Mesenteric fat pad (tissue), 1 donor: ENCODE results near the gene VEGFA. TPM values are rescaled to one million over a fixed set of nuclear protein-coding genes. Genes with fewer than 3 reads are reported as not detected.

Experiments used
- DNase-seq: peaks from one replicate; pipeline ENCODE4 v3.0.0-alpha.2; 2020; ENCODE audit warnings: low spot score
- total RNA-seq: library from RNA; stranded (reverse); fragmentation: NEBNext Ultra II Directional; extraction: Animal tissue kit (Norgen Biotek cat#: 25700); gene quantifications from one replicate; pipeline ENCODE4 v1.2.1, GENCODE V29; 2021
- donor health status: DM: yes; HTN: yes; CAD: no.

VEGFA gene
- total RNA-seq, 1 donor from 2014 or later = 498 TPM

GRCh38 chr6:43759136-43759906 is 10.7 kb upstream of the VEGFA start:
- DNase-seq = no peak

- DNase-seq = no peak
These were observed 10.2 kb upstream of the VEGFA start for GRCh38 chr6:43759907-43760206.

GRCh38 chr6:43760210-43761168 is 9.5 kb upstream of the VEGFA start:
- DNase-seq = no peak

GRCh38 chr6:43761666-43762409 is 8.2 kb upstream of the VEGFA start:
- DNase-seq = no peak

- no peak for DNase-seq
These were observed 7.6 kb upstream of the VEGFA start for GRCh38 chr6:43762410-43762768.

- DNase-seq = no peak
These were observed 6.9 kb upstream of the VEGFA start for GRCh38 chr6:43762966-43763695.

- DNase-seq = no peak
These were observed 6.0 kb upstream of the VEGFA start for GRCh38 chr6:43763812-43764522.

GRCh38 chr6:43764772-43765171 is 5.2 kb upstream of the VEGFA start:
- no peak for DNase-seq

GRCh38 chr6:43765776-43766499 is 4.1 kb upstream of the VEGFA start:
- DNase-seq = no peak

- DNase-seq = no peak
These were observed 3.5 kb upstream of the VEGFA start for GRCh38 chr6:43766500-43766853.

- DNase-seq = no peak
These were observed 3.0 kb upstream of the VEGFA start for GRCh38 chr6:43766964-43767461.

GRCh38 chr6:43767553-43768505 is 2.2 kb upstream of the VEGFA start:
- DNase-seq = no peak

GRCh38 chr6:43768506-43768860 is 1.5 kb upstream of the VEGFA start:
- no peak for DNase-seq

- DNase-seq = no peak
These were observed 957 bp upstream of the VEGFA start for GRCh38 chr6:43768983-43769525.

- DNase-seq = no peak
These were observed 580 bp downstream of the VEGFA start for GRCh38 chr6:43770372-43771209.

- no peak for DNase-seq
These were observed 1.3 kb downstream of the VEGFA start for GRCh38 chr6:43771210-43771857.
